Astrocyte (in vitro differentiated cells and primary cell): ENCODE results near the gene ECHDC3.

Source experiments
- CTCF ChIP-seq: IDR thresholded peaks from 2 replicates; pipeline ENCODE4 v1.5.1; 2011; ENCODE audit warnings: low read depth, mild to moderate bottlenecking, inconsistent platforms, low read length, moderate library complexity; ENCODE audit not compliant: insufficient read depth
- EZH2 ChIP-seq: IDR thresholded peaks from 2 replicates; pipeline ENCODE4 v1.6.1; 2012; ENCODE audit warnings: mild to moderate bottlenecking, low read length, inconsistent platforms; ENCODE audit not compliant: insufficient read depth

DNA sequence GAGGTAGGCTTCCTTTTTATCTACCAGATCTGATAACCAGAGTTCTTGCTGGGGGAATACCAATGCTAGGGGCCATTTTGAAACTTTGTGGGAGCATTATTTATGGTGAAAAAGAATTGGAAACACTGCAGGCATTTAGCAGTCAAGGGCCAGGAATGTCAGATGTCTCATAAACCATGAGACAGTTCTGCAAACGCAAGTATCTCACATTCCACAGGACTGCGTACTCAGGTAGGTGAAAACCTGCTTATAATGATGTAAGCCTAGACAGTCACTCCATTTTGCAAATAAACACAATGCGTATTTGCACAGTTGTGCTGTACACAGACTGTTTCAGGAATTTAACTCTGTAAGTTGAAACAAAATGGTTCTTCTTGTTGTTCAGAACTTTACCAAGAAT is 33.9 kb downstream of the ECHDC3 start:
- TF ChIP-seq CTCF: no peak
- no peak for TF ChIP-seq EZH2
